HepG2 (cell line): ENCODE results near the gene SYCP2L. TPM values are rescaled to one million over a fixed set of nuclear protein-coding genes. Genes with fewer than 3 reads are reported as not detected.
A peak's percentile ranks its signal among the peaks of the same experiment; 100 is the strongest.

Experiments used
- HDAC1 ChIP-seq: sonication (generic); formaldehyde crosslinking; IDR thresholded peaks from 2 replicates; pipeline ENCODE4 v1.5.1; 2020; ENCODE audit warnings: mild to moderate bottlenecking, missing genetic modification reagents
- MED1 ChIP-seq: sonication (generic); formaldehyde crosslinking; IDR thresholded peaks from 2 replicates; pipeline ENCODE4 v1.4.0; 2020; ENCODE audit warnings: missing genetic modification reagents
- MIXL1 ChIP-seq: IDR thresholded peaks from 2 replicates; pipeline ENCODE4 v1.6.1; 2016
- NFATC3 ChIP-seq: sonication (generic); formaldehyde crosslinking; IDR thresholded peaks from 2 replicates; pipeline ENCODE4 v1.5.1; 2020; ENCODE audit warnings: mild to moderate bottlenecking, missing genetic modification reagents
- NFIB ChIP-seq: sonication (generic); formaldehyde crosslinking; IDR thresholded peaks from 2 replicates; pipeline ENCODE4 v1.9.0; 2021; ENCODE audit warnings: missing genetic modification reagents, mild to moderate bottlenecking, borderline replicate concordance
- PHF8 ChIP-seq: sonication (generic); formaldehyde crosslinking; IDR thresholded peaks from 2 replicates; pipeline ENCODE4 v1.5.0; 2020; ENCODE audit warnings: missing genetic modification reagents
- RCOR2 ChIP-seq: IDR thresholded peaks from 2 replicates; pipeline ENCODE4 v1.6.1; 2016; ENCODE audit warnings: missing biosample characterization, missing genetic modification reagents
- SOX6 ChIP-seq, 2 experiments: fragments of 450-650 bp in 1 of 2; sonication (generic) in 1 of 2; formaldehyde crosslinking in 1 of 2; IDR thresholded peaks; 2 replicates each; pipeline versions ENCODE4 v1.4.0 to v1.6.1; 2017 to 2020; ENCODE audit warnings: antibody characterized with exemption in 1 of 2, mild to moderate bottlenecking in 1 of 2, missing genetic modification reagents in 1 of 2
- TRIM24 ChIP-seq: sonication (generic); formaldehyde crosslinking; IDR thresholded peaks from 2 replicates; pipeline ENCODE4 v1.8.0; 2022; ENCODE audit warnings: mild to moderate bottlenecking, missing genetic modification reagents
- ZBTB14 ChIP-seq: sonication (generic); formaldehyde crosslinking; IDR thresholded peaks from 2 replicates; pipeline ENCODE4 v1.4.0; 2020; ENCODE audit warnings: missing genetic modification reagents
- ZNF136 ChIP-seq: sonication (generic); formaldehyde crosslinking; IDR thresholded peaks from 2 replicates; pipeline ENCODE4 v1.8.1; 2022; ENCODE audit warnings: low read depth, mild to moderate bottlenecking, moderate library complexity, missing genetic modification reagents
- polyA plus RNA-seq, 8 experiments: library from polyadenylated mRNA; depleted of rRNA in 3 of 8; stranded (reverse) in 7 of 8; unstranded in 1 of 8; fragments of >200 nt; fragmentation: Illumina TruSeq in 4 of 8; extraction: Trizol in 4 of 8; gene quantifications; 2 replicates each; pipeline versions ENCODE4 v1.2.1 to v1.2.3, GENCODE V29; 2011 to 2016; ENCODE audit warnings: low read depth in 4 of 8, missing spikeins in 1 of 8, mixed read lengths in 1 of 8; ENCODE audit not compliant: insufficient read depth in 1 of 8
- total RNA-seq, 5 experiments: library from RNA; depleted of rRNA; stranded (reverse); fragments of >200 nt; fragmentation: Illumina TruSeq; extraction: Trizol; gene quantifications; 2 replicates each; pipeline ENCODE4 v1.2.3, GENCODE V29; 2016; ENCODE audit warnings: low read depth in 1 of 5
- TF ChIP-seq, protein P1 (sequence below): sonication (generic); formaldehyde crosslinking; IDR thresholded peaks from 2 replicates; pipeline ENCODE4 v1.9.0; 2021; ENCODE audit warnings: mild to moderate bottlenecking, missing genetic modification reagents
- TF ChIP-seq, protein P2 (sequence below): sonication (generic); formaldehyde crosslinking; IDR thresholded peaks from 2 replicates; pipeline ENCODE4 v1.4.0; 2020; ENCODE audit warnings: missing genetic modification reagents, borderline replicate concordance
- TF ChIP-seq, protein P3 (sequence below): sonication (generic); formaldehyde crosslinking; IDR thresholded peaks from 2 replicates; pipeline ENCODE4 v1.5.0; 2020; ENCODE audit warnings: missing genetic modification reagents, mild to moderate bottlenecking, borderline replicate concordance

The SYCP2L gene
- total and polyA plus RNA-seq, 2 of the 13 experiments (the other 11 are each of a cell fraction or from before 2014, with no cell fraction given): 0.22 to 0.54 TPM

- TF ChIP-seq, protein P1, sequence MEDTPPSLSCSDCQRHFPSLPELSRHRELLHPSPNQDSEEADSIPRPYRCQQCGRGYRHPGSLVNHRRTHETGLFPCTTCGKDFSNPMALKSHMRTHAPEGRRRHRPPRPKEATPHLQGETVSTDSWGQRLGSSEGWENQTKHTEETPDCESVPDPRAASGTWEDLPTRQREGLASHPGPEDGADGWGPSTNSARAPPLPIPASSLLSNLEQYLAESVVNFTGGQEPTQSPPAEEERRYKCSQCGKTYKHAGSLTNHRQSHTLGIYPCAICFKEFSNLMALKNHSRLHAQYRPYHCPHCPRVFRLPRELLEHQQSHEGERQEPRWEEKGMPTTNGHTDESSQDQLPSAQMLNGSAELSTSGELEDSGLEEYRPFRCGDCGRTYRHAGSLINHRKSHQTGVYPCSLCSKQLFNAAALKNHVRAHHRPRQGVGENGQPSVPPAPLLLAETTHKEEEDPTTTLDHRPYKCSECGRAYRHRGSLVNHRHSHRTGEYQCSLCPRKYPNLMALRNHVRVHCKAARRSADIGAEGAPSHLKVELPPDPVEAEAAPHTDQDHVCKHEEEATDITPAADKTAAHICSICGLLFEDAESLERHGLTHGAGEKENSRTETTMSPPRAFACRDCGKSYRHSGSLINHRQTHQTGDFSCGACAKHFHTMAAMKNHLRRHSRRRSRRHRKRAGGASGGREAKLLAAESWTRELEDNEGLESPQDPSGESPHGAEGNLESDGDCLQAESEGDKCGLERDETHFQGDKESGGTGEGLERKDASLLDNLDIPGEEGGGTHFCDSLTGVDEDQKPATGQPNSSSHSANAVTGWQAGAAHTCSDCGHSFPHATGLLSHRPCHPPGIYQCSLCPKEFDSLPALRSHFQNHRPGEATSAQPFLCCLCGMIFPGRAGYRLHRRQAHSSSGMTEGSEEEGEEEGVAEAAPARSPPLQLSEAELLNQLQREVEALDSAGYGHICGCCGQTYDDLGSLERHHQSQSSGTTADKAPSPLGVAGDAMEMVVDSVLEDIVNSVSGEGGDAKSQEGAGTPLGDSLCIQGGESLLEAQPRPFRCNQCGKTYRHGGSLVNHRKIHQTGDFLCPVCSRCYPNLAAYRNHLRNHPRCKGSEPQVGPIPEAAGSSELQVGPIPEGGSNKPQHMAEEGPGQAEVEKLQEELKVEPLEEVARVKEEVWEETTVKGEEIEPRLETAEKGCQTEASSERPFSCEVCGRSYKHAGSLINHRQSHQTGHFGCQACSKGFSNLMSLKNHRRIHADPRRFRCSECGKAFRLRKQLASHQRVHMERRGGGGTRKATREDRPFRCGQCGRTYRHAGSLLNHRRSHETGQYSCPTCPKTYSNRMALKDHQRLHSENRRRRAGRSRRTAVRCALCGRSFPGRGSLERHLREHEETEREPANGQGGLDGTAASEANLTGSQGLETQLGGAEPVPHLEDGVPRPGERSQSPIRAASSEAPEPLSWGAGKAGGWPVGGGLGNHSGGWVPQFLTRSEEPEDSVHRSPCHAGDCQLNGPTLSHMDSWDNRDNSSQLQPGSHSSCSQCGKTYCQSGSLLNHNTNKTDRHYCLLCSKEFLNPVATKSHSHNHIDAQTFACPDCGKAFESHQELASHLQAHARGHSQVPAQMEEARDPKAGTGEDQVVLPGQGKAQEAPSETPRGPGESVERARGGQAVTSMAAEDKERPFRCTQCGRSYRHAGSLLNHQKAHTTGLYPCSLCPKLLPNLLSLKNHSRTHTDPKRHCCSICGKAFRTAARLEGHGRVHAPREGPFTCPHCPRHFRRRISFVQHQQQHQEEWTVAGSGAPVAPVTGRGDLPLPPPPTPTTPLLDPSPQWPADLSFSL (CRISPR knock-in tag): peak; percentile 51; the same call in 1 of the 2 replicates
- TF ChIP-seq NFATC3 (0 out of 2 replicates have a peak, but pooled peaks have one; percentile 46), MIXL1 (CRISPR knock-in tag) (peak; percentile 69; the same call in 1 of the 2 replicates), PHF8 (peak; percentile 29; the same call in 1 of the 2 replicates), NFIB (CRISPR knock-in tag) (0 out of 2 replicates have a peak, but pooled peaks have one; percentile 16), MED1 (CRISPR knock-in tag) (peak; percentile 53; the same call in 1 of the 2 replicates), TRIM24 (0 out of 2 replicates have a peak, but pooled peaks have one; percentile 38), HDAC1 (CRISPR knock-in tag) (peak; percentile 40; the same call in 1 of the 2 replicates), RCOR2 (CRISPR knock-in tag) (peak; percentile 48; the same call in 1 of the 2 replicates), SOX6 (IDR thresholded peaks at IDR 0.05) (no peak), SOX6 (CRISPR knock-in tag; IDR thresholded peaks at IDR 0.05) (no peak; the same call in 1 of the 2 replicates), ZNF136 (CRISPR knock-in tag) (no peak), ZBTB14 (CRISPR knock-in tag) (no peak)
- TF ChIP-seq, protein P2, sequence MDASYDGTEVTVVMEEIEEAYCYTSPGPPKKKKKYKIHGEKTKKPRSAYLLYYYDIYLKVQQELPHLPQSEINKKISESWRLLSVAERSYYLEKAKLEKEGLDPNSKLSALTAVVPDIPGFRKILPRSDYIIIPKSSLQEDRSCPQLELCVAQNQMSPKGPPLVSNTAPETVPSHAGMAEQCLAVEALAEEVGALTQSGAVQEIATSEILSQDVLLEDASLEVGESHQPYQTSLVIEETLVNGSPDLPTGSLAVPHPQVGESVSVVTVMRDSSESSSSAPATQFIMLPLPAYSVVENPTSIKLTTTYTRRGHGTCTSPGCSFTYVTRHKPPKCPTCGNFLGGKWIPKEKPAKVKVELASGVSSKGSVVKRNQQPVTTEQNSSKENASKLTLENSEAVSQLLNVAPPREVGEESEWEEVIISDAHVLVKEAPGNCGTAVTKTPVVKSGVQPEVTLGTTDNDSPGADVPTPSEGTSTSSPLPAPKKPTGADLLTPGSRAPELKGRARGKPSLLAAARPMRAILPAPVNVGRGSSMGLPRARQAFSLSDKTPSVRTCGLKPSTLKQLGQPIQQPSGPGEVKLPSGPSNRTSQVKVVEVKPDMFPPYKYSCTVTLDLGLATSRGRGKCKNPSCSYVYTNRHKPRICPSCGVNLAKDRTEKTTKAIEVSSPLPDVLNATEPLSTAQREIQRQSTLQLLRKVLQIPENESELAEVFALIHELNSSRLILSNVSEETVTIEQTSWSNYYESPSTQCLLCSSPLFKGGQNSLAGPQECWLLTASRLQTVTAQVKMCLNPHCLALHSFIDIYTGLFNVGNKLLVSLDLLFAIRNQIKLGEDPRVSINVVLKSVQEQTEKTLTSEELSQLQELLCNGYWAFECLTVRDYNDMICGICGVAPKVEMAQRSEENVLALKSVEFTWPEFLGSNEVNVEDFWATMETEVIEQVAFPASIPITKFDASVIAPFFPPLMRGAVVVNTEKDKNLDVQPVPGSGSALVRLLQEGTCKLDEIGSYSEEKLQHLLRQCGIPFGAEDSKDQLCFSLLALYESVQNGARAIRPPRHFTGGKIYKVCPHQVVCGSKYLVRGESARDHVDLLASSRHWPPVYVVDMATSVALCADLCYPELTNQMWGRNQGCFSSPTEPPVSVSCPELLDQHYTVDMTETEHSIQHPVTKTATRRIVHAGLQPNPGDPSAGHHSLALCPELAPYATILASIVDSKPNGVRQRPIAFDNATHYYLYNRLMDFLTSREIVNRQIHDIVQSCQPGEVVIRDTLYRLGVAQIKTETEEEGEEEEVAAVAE: peak; percentile 58; the same call in 1 of the 2 replicates
- TF ChIP-seq, protein P3, sequence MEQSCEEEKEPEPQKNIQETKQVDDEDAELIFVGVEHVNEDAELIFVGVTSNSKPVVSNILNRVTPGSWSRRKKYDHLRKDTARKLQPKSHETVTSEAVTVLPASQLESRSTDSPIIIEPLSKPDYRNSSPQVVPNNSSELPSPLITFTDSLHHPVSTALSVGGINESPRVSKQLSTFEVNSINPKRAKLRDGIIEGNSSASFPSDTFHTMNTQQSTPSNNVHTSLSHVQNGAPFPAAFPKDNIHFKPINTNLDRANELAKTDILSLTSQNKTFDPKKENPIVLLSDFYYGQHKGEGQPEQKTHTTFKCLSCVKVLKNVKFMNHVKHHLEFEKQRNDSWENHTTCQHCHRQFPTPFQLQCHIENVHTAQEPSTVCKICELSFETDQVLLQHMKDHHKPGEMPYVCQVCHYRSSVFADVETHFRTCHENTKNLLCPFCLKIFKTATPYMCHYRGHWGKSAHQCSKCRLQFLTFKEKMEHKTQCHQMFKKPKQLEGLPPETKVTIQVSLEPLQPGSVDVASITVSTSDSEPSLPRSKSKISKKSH (CRISPR knock-in tag): no peak
Measured at GRCh38 chr6:10954590-10955010, 67.7 kb downstream of the SYCP2L start (continued).
